ENCODE measurements around the gene GPR146.

DNA sequence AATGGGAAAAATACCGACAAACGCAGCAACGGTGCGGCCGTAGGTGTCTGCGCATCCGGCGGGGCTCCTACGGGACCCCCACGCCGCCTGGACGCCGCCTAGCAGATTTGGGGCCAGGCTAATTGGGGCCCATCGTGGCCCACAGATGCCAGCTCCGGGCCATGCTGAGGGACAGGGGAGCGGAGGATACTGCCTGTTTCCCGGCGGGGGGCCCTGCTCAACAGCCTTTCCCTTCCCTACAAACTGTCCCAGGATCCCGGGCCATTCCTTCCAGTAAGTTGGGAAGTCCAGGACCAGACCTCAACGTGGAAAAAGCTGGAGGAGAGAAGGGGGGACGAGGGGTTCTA is 21.9 kb downstream of the GPR146 start:
- TF ChIP-seq CTCF (IDR thresholded peaks at IDR 0.05) = no peak
- TF ChIP-seq POLR2A (IDR thresholded peaks at IDR 0.05) = no peak

Data from thyroid gland (tissue), 4 donors.